GM12872 (cell line): ENCODE results near the gene ZBTB12.

Source experiments
- CTCF ChIP-seq: IDR thresholded peaks from 3 replicates; pipeline ENCODE4 v1.5.1; 2011; ENCODE audit warnings: low read depth, mild to moderate bottlenecking, low read length, moderate library complexity; ENCODE audit not compliant: insufficient read depth

ZBTB12 gene

GRCh38 chr6:31874836-31875572 is 26.9 kb downstream of the ZBTB12 start:
- no peak for TF ChIP-seq CTCF

GRCh38 chr6:31874084-31874670 is 27.7 kb downstream of the ZBTB12 start:
- TF ChIP-seq CTCF = no peak

- TF ChIP-seq CTCF = no peak
Observed at GRCh38 chr6:31871046-31871659, 30.7 kb downstream of the ZBTB12 start.

- TF ChIP-seq CTCF = no peak
Observed at GRCh38 chr6:31870385-31870921, 31.4 kb downstream of the ZBTB12 start.

GRCh38 chr6:31869343-31869742 is 32.5 kb downstream of the ZBTB12 start:
- no peak for TF ChIP-seq CTCF

- TF ChIP-seq CTCF = no peak
Observed at GRCh38 chr6:31865205-31866118, 36.4 kb downstream of the ZBTB12 start.
